ENCODE results near the gene THAP4.
A peak's percentile ranks its signal among the peaks of the same experiment; 100 is the strongest.
"Not testable (repeated sequence)": the region's sequence is repeated elsewhere in the genome, so short reads cannot be mapped to it uniquely, and the experiment has no call there.

Gene THAP4

DNA sequence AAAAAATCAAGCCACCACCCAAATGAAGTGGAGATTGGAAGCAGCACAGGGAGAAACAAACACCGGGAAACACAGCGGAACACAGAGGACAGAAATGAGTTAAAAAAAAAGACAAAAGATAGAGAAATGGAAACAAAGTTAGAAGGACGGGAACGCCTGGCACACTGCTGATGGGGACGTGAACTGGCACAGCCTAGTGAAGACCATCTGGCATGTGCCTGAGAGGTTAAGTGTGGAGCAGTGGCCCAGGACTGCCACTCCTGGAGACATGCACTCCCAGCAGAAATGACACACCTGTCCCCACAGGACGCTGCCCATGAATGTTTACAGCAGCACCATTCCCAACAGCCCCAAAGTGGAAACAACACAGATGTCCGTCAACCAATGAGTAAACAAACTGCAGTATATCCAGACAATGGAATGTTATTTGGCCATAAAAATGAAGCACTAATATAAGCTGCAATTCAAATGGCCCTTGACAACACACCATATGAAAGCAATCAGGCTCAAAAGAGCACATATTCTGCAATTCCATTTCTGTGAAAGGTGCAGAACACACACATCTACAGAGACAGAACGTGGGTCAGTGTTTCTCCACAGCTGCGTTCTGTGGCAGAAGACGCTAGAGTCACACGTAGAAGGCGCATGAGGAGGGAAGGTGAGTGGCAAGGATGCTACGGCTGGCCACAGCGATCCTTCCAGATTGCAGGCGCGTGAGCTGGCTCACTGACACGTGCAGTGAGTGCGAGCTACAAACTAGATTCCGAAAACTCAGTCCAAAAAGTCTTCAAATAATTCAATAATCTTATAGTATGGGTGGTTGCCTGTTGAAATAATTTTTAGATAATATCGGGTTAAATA is 24.6 kb downstream of the THAP4 start:
- no peak for DNase-seq (ENCODE audit: low spot score)

DNA sequence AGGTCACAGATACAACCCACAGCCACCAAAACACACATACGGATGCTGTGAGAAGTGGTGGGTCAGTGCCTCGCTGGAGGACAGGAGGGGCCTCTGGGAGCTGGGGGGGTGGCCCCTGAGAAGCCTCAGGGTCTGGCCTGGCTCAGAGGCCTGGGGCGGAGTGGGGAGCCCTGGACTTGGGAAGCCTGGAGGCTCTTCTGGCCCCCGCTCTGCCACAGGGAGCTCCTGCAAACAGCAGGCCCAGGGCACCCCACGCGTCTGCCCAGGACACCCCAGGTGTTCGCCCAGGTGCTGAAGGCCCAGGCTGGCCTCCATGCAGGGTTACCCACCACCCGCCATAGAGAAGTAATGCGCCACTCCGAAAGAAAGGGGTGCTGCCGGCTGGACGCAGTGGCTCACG is 25.9 kb downstream of the THAP4 start:
- no peak for DNase-seq (ENCODE audit: low spot score)

DNA sequence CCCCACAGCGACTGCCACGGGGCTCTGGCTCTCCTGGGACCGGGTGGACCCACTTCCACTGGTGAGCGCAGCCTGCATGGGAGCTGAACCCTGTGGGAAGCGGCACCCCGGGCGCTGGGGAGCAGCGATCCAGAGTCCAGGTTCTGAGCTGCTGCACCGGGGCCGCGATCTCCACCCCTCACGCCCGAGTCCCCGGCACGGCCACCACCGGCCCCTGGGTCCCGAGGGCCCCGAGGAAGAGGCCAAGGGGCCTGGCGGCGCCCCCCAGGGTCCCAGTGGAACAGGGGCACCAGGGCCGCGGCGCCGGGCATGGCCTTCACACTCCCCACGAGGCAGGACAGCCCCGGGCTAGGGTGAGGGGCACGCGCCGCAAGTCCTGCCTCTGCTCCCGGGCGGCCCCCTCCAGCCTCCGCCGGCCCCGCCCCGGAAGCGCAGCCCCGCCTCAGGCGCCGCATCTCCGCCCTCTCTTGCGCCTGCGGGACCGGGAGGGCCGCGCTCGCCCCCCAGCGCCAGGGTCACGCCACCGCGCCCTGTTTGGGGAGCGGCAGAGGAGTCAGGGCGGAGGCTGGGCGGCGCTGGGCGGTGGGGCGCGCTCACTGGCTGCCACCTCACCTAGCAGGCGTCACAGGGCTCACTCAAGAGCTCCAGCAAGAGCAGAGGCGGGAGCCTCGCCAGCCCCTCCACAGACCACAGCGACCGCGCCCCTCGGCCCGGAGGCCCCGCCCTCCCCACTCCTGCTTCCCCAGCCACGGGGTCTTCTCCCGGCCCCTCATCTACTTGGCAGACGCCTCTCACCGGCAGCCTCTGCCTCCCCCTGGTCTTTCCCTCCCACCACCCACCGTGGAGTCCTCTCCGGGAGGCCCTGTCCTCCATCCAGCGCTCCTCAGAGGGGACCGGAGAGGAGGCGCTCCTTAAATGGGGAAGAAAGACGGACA is 26.8 kb downstream of the THAP4 start:
- peak; percentile 90 for DNase-seq (ENCODE audit: low spot score)

GRCh38 chr2:241608881-241609280 is 28.1 kb downstream of the THAP4 start:
- no peak for DNase-seq (ENCODE audit: low spot score)

DNA sequence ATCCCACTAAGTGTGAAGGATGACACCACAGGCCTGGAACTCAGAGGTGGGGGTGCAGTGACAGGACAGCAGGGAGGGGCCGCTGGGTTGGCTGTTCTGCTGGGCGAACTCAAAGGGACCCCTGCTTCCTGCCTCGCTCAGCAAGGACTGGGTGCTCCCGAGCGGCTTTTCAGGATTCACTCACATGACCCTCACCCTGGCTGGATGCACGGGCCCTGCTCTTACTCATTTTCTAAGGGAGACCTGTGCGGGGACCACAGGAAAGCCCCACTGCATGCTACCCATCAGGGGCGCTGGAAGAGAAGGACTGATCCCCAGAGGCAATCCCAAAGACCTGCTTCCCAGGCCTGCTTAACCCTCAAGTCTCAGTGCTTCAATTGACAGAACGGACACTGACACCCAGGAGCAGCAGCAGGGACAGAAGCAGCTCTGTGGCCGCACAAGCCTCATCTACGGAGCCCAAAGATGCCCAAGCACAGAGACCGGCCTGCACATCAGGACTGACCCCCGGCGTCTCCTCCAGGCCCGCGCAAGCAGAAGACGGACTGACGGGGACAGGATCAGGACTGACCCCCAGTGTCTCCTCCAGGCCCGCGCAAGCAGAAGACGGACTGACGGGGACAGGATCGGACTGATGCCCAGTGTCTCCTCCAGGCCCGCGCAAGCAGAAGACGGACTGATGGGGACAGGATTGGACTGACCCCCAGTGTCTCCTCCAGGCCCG is 29.6 kb downstream of the THAP4 start:
- no peak for DNase-seq (ENCODE audit: low spot score)

GRCh38 chr2:241606186-241606585 is 30.8 kb downstream of the THAP4 start:
- no peak for DNase-seq (ENCODE audit: low spot score)

GRCh38 chr2:241603686-241604085 is 33.3 kb downstream of the THAP4 start:
- no peak for DNase-seq (ENCODE audit: low spot score)

DNA sequence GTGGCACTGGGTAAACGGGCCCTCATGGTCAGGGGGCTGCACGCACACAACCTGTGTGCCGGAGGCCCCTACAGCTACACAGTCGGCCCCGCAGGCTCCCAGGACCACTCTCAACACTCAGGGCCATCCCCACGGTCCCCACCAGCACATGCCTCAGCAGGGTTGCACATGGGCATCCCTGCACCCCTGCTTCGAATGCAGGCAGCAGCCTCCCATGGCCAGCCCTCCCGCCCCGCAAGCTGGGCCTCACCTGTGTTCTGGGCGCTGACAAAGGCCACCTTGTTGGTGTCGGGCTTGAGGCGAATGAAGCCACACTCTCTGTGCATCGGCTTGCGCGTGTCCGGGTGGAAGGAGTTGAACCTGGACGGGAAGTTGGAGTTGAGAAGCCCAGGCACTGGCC is 34.2 kb downstream of the THAP4 start:
- no peak for DNase-seq (ENCODE audit: low spot score)

DNA sequence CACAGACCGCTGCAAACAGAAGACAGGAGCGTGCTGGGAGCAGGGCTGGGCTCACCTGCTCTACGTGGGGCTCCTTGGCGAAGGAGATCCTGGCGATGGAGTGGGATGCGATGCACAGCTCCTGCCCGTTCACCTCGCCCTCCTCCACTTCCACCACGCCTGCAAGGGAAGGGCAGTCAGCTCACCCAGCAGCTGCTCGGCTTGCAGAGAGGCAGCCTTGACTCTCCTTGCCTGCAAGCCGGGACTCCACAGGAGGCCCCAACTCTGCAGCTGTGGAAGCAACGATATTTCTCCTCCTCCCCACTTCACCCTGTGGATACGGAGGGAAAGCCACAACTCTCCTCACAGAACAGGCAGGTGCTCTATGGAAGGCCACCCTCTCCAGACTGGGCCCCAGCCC is 35.1 kb downstream of the THAP4 start:
- DNase-seq (ENCODE audit: low spot score) = no peak

GRCh38 chr2:241599615-241600014 is 37.3 kb downstream of the THAP4 start:
- DNase-seq (ENCODE audit: low spot score) = no peak

- DNase-seq (ENCODE audit: low spot score) = no peak
These were observed 38.5 kb downstream of the THAP4 start for GRCh38 chr2:241598487-241598886.

DNA sequence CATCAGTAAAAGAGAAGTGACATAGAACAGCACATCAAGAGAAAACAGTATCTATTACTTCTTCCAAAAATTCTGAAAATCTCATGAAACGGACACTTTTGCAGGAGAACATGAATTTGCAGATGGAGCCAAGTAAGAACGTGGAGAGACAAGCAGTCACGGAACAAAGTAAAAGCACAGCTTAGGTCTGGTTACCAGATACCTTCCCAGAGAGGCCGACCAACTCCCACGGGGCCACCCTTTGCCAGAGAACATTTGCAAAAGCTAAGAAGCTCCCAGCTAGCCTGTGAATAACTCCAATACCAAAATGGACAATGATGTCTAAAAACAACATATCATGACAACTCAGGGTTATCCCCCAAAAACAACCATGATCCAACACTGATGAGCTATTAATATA is 38.9 kb downstream of the THAP4 start:
- no peak for DNase-seq (ENCODE audit: low spot score)

DNA sequence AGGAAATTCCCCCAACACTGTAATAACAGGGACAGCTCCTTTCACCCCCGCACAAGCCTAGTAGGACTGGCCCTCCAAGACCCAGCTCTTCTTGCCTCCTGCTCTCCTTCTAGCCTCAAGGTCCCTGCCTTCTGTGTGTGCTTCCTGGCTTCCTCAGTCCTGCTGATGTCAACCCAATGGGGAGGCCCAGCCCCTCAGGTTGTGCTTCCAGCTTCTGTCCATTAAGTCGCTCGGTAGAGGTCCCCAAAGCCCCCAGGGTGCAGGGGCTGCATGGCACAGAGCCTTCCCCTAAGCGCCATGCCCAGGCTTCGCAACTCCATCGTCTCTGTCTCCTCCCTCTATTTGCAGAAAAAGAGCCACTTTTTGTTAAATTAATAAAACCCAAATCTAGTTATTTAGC is 39.4 kb downstream of the THAP4 start:
- DNase-seq (ENCODE audit: low spot score) = no peak

GRCh38 chr2:241595600-241596140 is 41.3 kb downstream of the THAP4 start:
- peak; percentile 27 for DNase-seq (ENCODE audit: low spot score)

GRCh38 chr2:241593271-241593670 is 43.7 kb downstream of the THAP4 start:
- no peak for DNase-seq (ENCODE audit: low spot score)

DNA sequence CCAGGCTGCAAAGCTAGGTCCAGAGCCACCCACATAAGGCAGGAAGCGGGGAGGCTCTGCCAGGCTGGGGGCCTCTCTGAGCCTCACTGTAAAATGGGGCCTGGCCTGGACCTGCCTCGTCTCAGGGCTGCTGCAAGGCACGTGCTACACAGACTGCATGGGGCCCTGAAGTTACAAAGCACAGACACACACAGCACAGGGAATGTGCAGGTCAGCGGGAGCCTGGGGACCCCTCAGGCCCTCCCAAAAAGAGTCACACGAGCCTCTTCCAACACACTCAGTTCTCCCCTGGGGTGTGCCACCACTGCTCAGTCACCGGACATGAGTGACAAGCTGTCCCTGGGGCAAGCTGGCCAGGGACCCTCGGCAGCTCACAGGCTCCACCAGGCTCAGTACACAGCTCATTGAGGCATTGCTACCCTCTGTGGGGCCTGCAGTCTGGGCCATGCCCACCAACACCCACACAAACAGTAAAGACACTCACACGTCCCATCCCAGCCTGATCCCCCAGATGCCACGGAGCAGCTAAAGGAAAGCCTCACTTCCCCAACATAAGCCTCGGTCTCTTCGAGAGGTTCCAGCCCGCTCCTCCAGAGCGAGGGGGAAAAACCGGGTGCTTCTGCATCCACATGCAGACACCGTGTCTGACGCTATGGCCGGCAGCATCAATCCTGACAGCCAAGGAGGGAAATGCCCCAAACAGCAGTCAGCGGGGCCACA is 44.7 kb downstream of the THAP4 start:
- DNase-seq (ENCODE audit: low spot score) = no peak

DNA sequence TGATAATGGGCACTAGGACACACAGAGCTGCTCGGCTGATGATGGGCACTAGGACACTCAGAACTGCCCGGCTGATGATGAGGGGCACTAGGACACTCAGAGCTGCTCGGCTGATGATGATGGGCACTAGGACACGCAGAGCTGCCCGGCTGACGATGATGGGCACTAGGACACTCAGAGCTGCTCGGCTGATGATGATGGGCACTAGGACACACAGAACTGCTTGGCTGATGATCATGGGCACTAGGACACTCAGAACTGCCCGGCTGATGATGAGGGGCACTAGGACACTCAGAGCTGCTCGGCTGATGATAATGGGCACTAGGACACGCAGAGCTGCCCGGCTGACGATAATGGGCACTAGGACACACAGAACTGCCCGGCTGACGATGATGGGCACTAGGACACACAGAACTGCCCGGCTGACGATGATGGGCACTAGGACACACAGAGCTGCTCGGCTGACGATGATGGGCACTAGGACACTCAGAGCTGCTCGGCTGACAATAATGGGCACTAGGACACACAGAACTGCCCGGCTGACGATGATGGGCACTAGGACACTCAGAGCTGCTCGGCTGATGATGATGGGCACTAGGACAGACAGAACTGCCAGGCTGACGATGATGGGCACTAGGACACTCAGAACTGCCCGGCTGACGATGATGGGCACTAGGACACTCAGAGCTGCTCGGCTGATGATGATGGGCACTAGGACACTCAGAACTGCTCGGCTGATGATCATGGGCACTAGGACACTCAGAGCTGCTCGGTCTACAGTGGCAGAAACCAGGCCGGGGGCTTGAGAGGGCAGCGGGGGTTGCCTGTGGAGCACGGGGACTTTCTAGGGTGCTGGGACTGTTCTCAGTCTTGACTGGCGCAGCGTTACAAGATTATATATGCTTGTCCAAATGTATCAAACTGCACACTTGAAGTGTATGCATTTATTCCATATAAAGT is 46.2 kb downstream of the THAP4 start:
- DNase-seq (ENCODE audit: low spot score) = not testable (repeated sequence)

- not testable (repeated sequence) for DNase-seq (ENCODE audit: low spot score)
These were observed 47.1 kb downstream of the THAP4 start for GRCh38 chr2:241589863-241590262.

DNA sequence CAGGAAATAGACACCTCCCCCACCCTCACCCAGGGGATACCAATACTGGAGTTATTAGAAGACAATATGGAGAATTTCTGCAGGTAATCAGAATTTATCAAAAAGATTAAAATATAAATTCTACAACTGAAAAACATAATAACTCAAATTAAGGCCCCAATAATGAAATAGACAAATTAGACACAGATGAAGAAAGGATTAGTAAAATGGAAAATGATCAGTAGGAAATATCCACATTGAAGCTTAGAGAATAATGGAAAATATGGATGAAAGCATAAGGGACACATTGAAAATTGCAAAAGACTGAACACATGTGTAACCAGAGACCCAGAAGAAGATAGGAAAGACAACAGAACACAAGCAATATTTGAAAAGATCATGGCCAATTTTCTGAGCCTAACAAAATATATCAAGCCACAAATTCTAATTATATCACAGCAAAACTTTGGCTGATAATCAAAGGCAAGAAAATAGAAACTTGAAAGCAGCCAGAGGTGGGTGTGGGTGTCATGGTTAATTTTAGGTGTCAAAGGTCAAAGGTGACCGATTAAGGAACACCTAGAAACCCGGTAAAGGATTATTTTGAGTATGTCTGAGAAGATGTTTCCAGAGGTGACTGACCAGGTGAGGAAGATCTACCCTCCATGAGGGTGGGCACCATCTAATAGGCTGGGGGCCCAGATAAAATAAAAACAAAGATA is 50.2 kb downstream of the THAP4 start:
- no peak for DNase-seq (ENCODE audit: low spot score)

GRCh38 chr2:241584436-241584835 is 52.5 kb downstream of the THAP4 start:
- DNase-seq (ENCODE audit: low spot score) = no peak

Data from germinal center (tissue), 1 donor.